H1 (cell line): ENCODE measurements around the gene TXNDC5. TPM values are rescaled to one million over a fixed set of nuclear protein-coding genes. Genes with fewer than 3 reads are reported as not detected.

Experiments used
- BCL11A ChIP-seq, 2 experiments: IDR thresholded peaks; one replicate each; pipeline ENCODE4 v1.6.1; 2011; ENCODE audit warnings: low read depth in 2 of 2, low read length in 2 of 2, mild to moderate bottlenecking in 2 of 2
- CEBPB ChIP-seq: IDR thresholded peaks from 2 replicates; pipeline ENCODE4 v1.6.1; 2012; ENCODE audit warnings: low read depth, low read length
- CREB1 ChIP-seq: IDR thresholded peaks from 2 replicates; pipeline ENCODE4 v1.6.1; 2012; ENCODE audit warnings: inconsistent platforms
- CTBP2 ChIP-seq: IDR thresholded peaks from 2 replicates; pipeline ENCODE4 v1.7.0; 2011; ENCODE audit warnings: borderline replicate concordance, mild to moderate bottlenecking, moderate library complexity, mixed read lengths, low read length; ENCODE audit not compliant: insufficient read depth, insufficient read length
- E2F6 ChIP-seq: IDR thresholded peaks from 2 replicates; pipeline ENCODE4 v1.6.1; 2012; ENCODE audit warnings: inconsistent platforms
- EZH2 ChIP-seq: fragments of 200-600 bp; sonication (generic); IDR thresholded peaks from 2 replicates; pipeline ENCODE4 v1.7.1; 2012; ENCODE audit warnings: low read depth, mild to moderate bottlenecking, moderate library complexity, low read length, inconsistent platforms; ENCODE audit not compliant: severe bottlenecking
- FOSL1 ChIP-seq: IDR thresholded peaks from 2 replicates; pipeline ENCODE4 v1.6.1; 2011; ENCODE audit warnings: mild to moderate bottlenecking, low read depth, low read length, moderate library complexity; ENCODE audit not compliant: insufficient read depth
- GTF2F1 ChIP-seq: IDR thresholded peaks from 2 replicates; pipeline ENCODE4 v1.6.1; 2012; ENCODE audit warnings: low read depth, low read length, improper control_type of control experiment, borderline replicate concordance
- HDAC6 ChIP-seq: IDR thresholded peaks from one replicate; pipeline ENCODE4 v1.7.1; 2012; ENCODE audit warnings: low read depth, mild to moderate bottlenecking, inconsistent platforms, low read length, moderate library complexity
- KDM4A ChIP-seq: IDR thresholded peaks from one replicate; pipeline ENCODE4 v1.7.1; 2012; ENCODE audit warnings: low read depth, mild to moderate bottlenecking, moderate library complexity, low read length, inconsistent platforms; ENCODE audit not compliant: severe bottlenecking
- KDM5A ChIP-seq: fragments of 200-600 bp; IDR thresholded peaks from 2 replicates; pipeline ENCODE4 v1.7.1; 2012; ENCODE audit warnings: mild to moderate bottlenecking, low read length, inconsistent platforms, mixed read lengths
- MAX ChIP-seq: IDR thresholded peaks from 2 replicates; pipeline ENCODE4 v1.6.1; 2012; ENCODE audit warnings: inconsistent platforms
- PHF8 ChIP-seq: fragments of 200-600 bp; sonication (generic); conservative IDR thresholded peaks from 2 replicates; pipeline ENCODE4 v1.7.1; 2012; ENCODE audit warnings: low read depth, mild to moderate bottlenecking, inconsistent platforms, low read length, moderate library complexity
- RBBP5 ChIP-seq: IDR thresholded peaks from 2 replicates; pipeline ENCODE4 v1.7.1; 2012; ENCODE audit warnings: low read depth, mild to moderate bottlenecking, inconsistent platforms, low read length, moderate library complexity, borderline replicate concordance
- RFX5 ChIP-seq: IDR thresholded peaks from 2 replicates; pipeline ENCODE4 v1.6.1; 2011; ENCODE audit warnings: low read depth, low read length, improper control_type of control experiment, borderline replicate concordance
- RXRA ChIP-seq: IDR thresholded peaks from 2 replicates; pipeline ENCODE4 v1.6.1; 2011; ENCODE audit warnings: low read depth, mild to moderate bottlenecking, low read length, moderate library complexity; ENCODE audit not compliant: insufficient read depth
- SIX5 ChIP-seq: IDR thresholded peaks from 2 replicates; pipeline ENCODE4 v1.6.1; 2011; ENCODE audit warnings: mild to moderate bottlenecking, low read depth, low read length
- TAF1 ChIP-seq: IDR thresholded peaks from 2 replicates; pipeline ENCODE4 v1.6.1; 2011; ENCODE audit warnings: mild to moderate bottlenecking, low read depth, low read length
- TAF7 ChIP-seq: optimal IDR thresholded peaks from 2 replicates; pipeline ENCODE3; 2011; ENCODE audit warnings: low read depth, mild to moderate bottlenecking, inconsistent platforms, low read length, moderate library complexity, borderline replicate concordance
- TCF12 ChIP-seq: IDR thresholded peaks from 2 replicates; pipeline ENCODE4 v1.6.1; 2011; ENCODE audit warnings: low read depth, mild to moderate bottlenecking, low read length
- TEAD4 ChIP-seq: IDR thresholded peaks from 2 replicates; pipeline ENCODE4 v1.6.1; 2012; ENCODE audit warnings: low read depth, low read length, inconsistent platforms, mixed read lengths
- YY1 ChIP-seq: IDR thresholded peaks from 2 replicates; pipeline ENCODE4 v1.6.1; 2011; ENCODE audit warnings: low read depth, mild to moderate bottlenecking, low read length
- polyA plus RNA-seq, 7 experiments: library from polyadenylated mRNA; depleted of rRNA in 3 of 7; stranded (reverse) in 5 of 7; unstranded in 2 of 7; fragments of >200 nt in 5 of 7; fragments of 200-250 nt in 2 of 7; gene quantifications; 1 replicate in 5 of 7; 2 replicates in 1 of 7; 4 replicates in 1 of 7; pipeline versions ENCODE4 v1.2.1 to v1.2.3, GENCODE V29; 2011 to 2013; ENCODE audit warnings: missing spikeins in 2 of 7, mixed read lengths in 2 of 7
- total RNA-seq: library from RNA; stranded (reverse); fragmentation: NEBNext Ultra II Directional; extraction: Animal tissue kit (Norgen Biotek cat#: 25700); gene quantifications from 2 replicates; pipeline ENCODE4 v1.2.1, GENCODE V29; 2021

Gene TXNDC5
- total and polyA plus RNA-seq, 2 of the 8 experiments (the other 6 are each of a cell fraction or from before 2014, with no cell fraction given) = 114 to 172 TPM

- no peak for TF ChIP-seq TAF1
- peak; percentile 95 for TF ChIP-seq MAX
- no peak for TF ChIP-seq KDM5A
- no peak for TF ChIP-seq YY1
- TF ChIP-seq CTBP2 = no peak
- TF ChIP-seq KDM4A = peak; percentile 97
- no peak for TF ChIP-seq TCF12
- peak; percentile 82 for TF ChIP-seq E2F6
- peak; percentile 35; the same call in 1 of the 2 replicates for TF ChIP-seq CREB1
- TF ChIP-seq PHF8 = peak; percentile 61; the same call in 1 of the 2 replicates
- no peak for TF ChIP-seq TEAD4
- no peak for TF ChIP-seq GTF2F1
- TF ChIP-seq SIX5 = no peak
- no peak for TF ChIP-seq RXRA
- no peak for TF ChIP-seq RFX5
- TF ChIP-seq HDAC6 = no peak
- TF ChIP-seq BCL11A (IDR thresholded peaks at IDR 0.05; ENCODE audit: low read depth in 2 of 2, low read length in 2 of 2) = no peak
- no peak for TF ChIP-seq FOSL1
- TF ChIP-seq TAF7 = no peak
- no peak for TF ChIP-seq EZH2
- TF ChIP-seq RBBP5 = peak; percentile 27; the same call in 1 of the 2 replicates
- no peak for TF ChIP-seq CEBPB
Observed at GRCh38 chr6:7909323-7910276, 988 bp downstream of the TXNDC5 start (continued).
